Osteoblast (primary cell): Measurements from ENCODE around the gene ACOT7. TPM values are rescaled to one million over a fixed set of nuclear protein-coding genes. Genes with fewer than 3 reads are reported as not detected.

Experiments used
- DNase-seq: peaks from one replicate; pipeline ENCODE4 v3.0.0; 2011; ENCODE audit warnings: low spot score, mixed read lengths; ENCODE audit not compliant: insufficient read length; ENCODE audit errors: missing footprints
- H2AFZ ChIP-seq: 2 replicates; pipeline ENCODE4 v1.6.0; 2011; ENCODE audit warnings: mild to moderate bottlenecking, low read length
- H3K27ac ChIP-seq: 2 replicates; pipeline ENCODE4 v1.5.1; 2011; ENCODE audit warnings: mild to moderate bottlenecking, low read depth, low read length, moderate library complexity
- H3K27me3 ChIP-seq: 2 replicates; pipeline ENCODE4 v1.6.0; 2012; ENCODE audit warnings: mild to moderate bottlenecking, control low read depth, inconsistent platforms, low read length, moderate library complexity; ENCODE audit not compliant: insufficient read depth
- H3K36me3 ChIP-seq: 2 replicates; pipeline ENCODE4 v1.5.1; 2011; ENCODE audit warnings: mild to moderate bottlenecking, low read length, control low read depth, moderate library complexity; ENCODE audit not compliant: insufficient read depth
- H3K4me1 ChIP-seq: 2 replicates; pipeline ENCODE4 v1.5.1; 2011; ENCODE audit warnings: mild to moderate bottlenecking, low read length, control low read depth, moderate library complexity; ENCODE audit not compliant: insufficient read depth
- H3K4me2 ChIP-seq: 2 replicates; pipeline ENCODE4 v1.6.0; 2011; ENCODE audit warnings: mild to moderate bottlenecking, low read length; ENCODE audit not compliant: insufficient read depth
- H3K4me3 ChIP-seq: fragments of 200-600 bp; sonication (generic); 3 replicates; pipeline ENCODE4 v1.5.1; 2012; ENCODE audit warnings: mild to moderate bottlenecking, low read length, inconsistent platforms; ENCODE audit not compliant: insufficient read depth
- H3K79me2 ChIP-seq: 2 replicates; pipeline ENCODE4 v1.6.0; 2012; ENCODE audit warnings: mild to moderate bottlenecking, low read length, control low read depth, inconsistent platforms; ENCODE audit not compliant: insufficient read depth
- H3K9me3 ChIP-seq: 2 replicates; pipeline ENCODE4 v1.5.1; 2011; ENCODE audit warnings: low read depth, low read length, control low read depth
- H4K20me1 ChIP-seq: 2 replicates; pipeline ENCODE4 v1.6.0; 2012; ENCODE audit warnings: mild to moderate bottlenecking, low read length, control low read depth; ENCODE audit not compliant: insufficient read depth
- CTCF ChIP-seq: IDR thresholded peaks from 2 replicates; pipeline ENCODE4 v1.5.1; 2011; ENCODE audit warnings: mild to moderate bottlenecking, low read depth, low read length, moderate library complexity; ENCODE audit errors: extremely low read depth
- total RNA-seq: library from RNA; depleted of rRNA; stranded (reverse); fragments of >200 nt; gene quantifications from 2 replicates; pipeline ENCODE4 v1.2.3, GENCODE V29; 2012

ACOT7 gene
- total RNA-seq, 1 donor, result 10.9 TPM

GRCh38 chr1:6414881-6415626 is 21.5 kb upstream of the ACOT7 start:
- H3K36me3 ChIP-seq, result no peaks in the 10 kb centered on the region
- H3K4me3 ChIP-seq, result no peak overlapping the region
- H2AFZ ChIP-seq, result peak overlapping the region; percentile 76
- peaks cover 76% of the 10 kb centered on the region for H3K27me3 ChIP-seq
- no peaks in the 10 kb centered on the region for H3K79me2 ChIP-seq
- peaks cover 6% of the 10 kb centered on the region for H3K4me1 ChIP-seq
- H3K4me2 ChIP-seq, result peak overlapping the region; percentile 42
- DNase-seq, result no peak
- H4K20me1 ChIP-seq, result no peaks in the 10 kb centered on the region
- no peaks in the 10 kb centered on the region for H3K9me3 ChIP-seq
- no peak for TF ChIP-seq CTCF
- H3K27ac ChIP-seq, result no peak overlapping the region

- H3K4me2 ChIP-seq, result peak overlapping the region; percentile 42
- peaks cover 70% of the 10 kb centered on the region for H3K27me3 ChIP-seq
- peak; percentile 59 for TF ChIP-seq CTCF
These were observed 20.9 kb upstream of the ACOT7 start for GRCh38 chr1:6414443-6414844.

GRCh38 chr1:6412896-6413295 is 19.3 kb upstream of the ACOT7 start:
- no peak overlapping the region for H3K4me2 ChIP-seq
- peaks cover 63% of the 10 kb centered on the region for H3K27me3 ChIP-seq
- no peak overlapping the region for H3K27ac ChIP-seq
- no peak overlapping the region for H2AFZ ChIP-seq
- DNase-seq, result no peak
- H3K9me3 ChIP-seq, result no peaks in the 10 kb centered on the region
- H3K4me3 ChIP-seq, result no peak overlapping the region
- no peaks in the 10 kb centered on the region for H3K79me2 ChIP-seq
- no peaks in the 10 kb centered on the region for H4K20me1 ChIP-seq
- peaks cover 6% of the 10 kb centered on the region for H3K4me1 ChIP-seq
- TF ChIP-seq CTCF, result no peak
- H3K36me3 ChIP-seq, result no peaks in the 10 kb centered on the region

More at GRCh38 chr1:6414443-6414844, 20.9 kb upstream of the ACOT7 start:
- no peaks in the 10 kb centered on the region for H3K79me2 ChIP-seq
- H3K9me3 ChIP-seq, result no peaks in the 10 kb centered on the region
- peak overlapping the region; percentile 18 for H3K4me3 ChIP-seq
- H2AFZ ChIP-seq, result peak overlapping the region; percentile 76
- peak; percentile 94 for DNase-seq
- no peaks in the 10 kb centered on the region for H4K20me1 ChIP-seq
- H3K27ac ChIP-seq, result no peak overlapping the region
- peaks cover 6% of the 10 kb centered on the region for H3K4me1 ChIP-seq
- no peaks in the 10 kb centered on the region for H3K36me3 ChIP-seq

- Histone ChIP-seq H3K27me3 (peaks cover 37% of the 10 kb centered on the region), H2AFZ (no peak overlapping the region), H4K20me1 (no peaks in the 10 kb centered on the region), H3K4me3 (no peak overlapping the region), H3K27ac (no peak overlapping the region), H3K79me2 (no peaks in the 10 kb centered on the region), H3K36me3 (no peaks in the 10 kb centered on the region), H3K4me2 (no peak overlapping the region), H3K9me3 (no peaks in the 10 kb centered on the region), H3K4me1 (peaks cover 6% of the 10 kb centered on the region)
- no peak for DNase-seq
- TF ChIP-seq CTCF, result no peak
These were observed 16.8 kb upstream of the ACOT7 start for GRCh38 chr1:6410248-6410893.
